NCI-H2196 (cell line): Measurements from ENCODE around the gene ZNF407.

Source experiments
- DNase-seq: peaks from one replicate; lab custom pipeline; 2025; ENCODE audit not compliant: unreplicated experiment; lab: John Stamatoyannopoulos, UW

The ZNF407 gene

DNA sequence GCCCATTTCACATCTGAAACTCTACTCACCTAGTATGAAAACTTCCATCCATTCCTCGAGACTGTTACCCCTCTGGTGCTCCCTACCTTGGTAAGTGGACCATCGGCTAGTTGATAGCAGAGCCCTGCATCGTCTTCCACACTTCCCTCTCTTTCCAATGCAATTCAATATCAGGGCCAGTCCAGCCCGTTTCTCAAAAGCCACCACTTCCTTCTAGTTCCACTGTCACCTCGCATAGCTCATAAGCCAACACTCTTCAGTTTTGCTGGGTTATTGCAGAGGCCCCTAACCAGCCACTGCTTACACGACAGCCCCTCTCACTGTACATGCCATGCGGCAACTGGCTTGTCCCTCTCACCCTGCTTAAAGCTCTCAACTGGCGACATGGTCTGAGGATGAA, 10.2 kb upstream of the ZNF407 start:
- DNase-seq: no peak

DNA sequence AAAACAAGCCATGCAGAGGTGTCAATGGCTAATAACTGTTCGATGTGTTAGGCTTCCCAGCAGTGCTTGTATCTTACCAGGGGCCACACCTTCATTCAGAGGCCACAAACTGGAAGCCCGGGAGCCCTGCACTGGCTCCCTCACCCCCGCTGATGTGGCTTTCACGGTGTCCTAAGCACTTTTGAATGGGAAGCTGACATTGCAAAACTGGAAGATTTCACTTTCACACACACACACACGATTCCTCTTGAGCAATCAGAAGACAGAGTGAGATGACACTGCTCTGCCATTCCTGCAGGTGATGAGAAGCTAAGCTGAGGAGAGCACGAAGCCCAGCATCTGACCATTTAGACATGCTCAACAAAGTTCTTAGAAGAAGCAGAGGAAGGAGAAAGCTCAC, 8.6 kb upstream of the ZNF407 start:
- no peak for DNase-seq

DNA sequence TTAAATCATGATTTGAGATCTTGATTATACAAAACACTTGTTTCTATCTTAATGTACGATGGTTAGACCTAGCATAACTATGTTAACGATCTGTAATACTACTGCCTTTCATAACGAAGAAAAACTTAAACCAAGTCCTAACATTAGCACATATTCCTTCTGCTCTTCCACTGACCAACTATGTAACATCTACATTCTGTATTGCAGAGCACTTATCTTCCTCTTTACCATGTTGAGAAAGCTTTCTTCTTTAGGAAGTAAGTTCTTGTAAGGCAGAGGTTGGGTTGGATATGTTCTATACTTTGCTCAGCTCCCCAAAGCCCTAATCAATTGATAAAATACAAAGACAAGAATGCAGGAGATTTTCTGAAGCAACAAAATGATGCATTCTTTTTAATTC, 7.9 kb upstream of the ZNF407 start:
- no peak for DNase-seq

DNA sequence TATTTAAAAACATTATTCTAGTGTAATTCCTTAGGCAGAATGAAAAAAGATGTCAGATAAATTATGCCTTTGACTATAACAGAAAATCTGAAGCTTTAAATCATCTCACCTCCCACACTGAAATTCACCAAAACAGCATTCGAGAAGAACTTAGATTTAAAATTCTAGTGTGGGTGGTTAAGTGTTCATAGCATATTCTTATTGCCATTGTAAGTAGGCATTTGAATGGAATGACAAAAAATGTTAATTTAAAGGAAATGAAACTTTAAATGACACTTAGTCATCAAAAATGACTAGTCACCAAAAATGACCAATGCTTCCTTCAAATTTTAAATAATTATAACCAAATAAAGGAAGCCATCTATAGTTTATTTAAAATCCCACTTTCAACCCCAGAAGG, 7.0 kb upstream of the ZNF407 start:
- DNase-seq: no peak

DNA sequence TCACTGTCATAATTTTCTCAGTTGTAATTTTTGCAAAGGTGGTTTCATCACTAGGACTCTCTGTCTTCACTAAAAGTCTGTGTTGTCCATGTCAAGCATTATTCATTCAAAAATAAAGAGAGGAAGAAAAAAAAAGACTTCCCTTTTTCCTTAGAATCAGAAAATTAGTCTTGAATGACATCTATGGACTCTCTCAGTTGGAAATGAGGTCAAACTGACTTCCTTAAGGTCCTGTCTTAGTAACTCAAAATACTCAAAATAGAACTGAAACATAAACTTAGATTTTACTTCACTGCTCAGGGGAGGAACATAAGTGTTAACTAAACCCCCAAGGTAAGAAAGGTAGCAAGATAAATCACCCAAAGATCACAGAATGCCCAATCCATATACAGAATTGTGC, 2.2 kb upstream of the ZNF407 start:
- no peak for DNase-seq

DNA sequence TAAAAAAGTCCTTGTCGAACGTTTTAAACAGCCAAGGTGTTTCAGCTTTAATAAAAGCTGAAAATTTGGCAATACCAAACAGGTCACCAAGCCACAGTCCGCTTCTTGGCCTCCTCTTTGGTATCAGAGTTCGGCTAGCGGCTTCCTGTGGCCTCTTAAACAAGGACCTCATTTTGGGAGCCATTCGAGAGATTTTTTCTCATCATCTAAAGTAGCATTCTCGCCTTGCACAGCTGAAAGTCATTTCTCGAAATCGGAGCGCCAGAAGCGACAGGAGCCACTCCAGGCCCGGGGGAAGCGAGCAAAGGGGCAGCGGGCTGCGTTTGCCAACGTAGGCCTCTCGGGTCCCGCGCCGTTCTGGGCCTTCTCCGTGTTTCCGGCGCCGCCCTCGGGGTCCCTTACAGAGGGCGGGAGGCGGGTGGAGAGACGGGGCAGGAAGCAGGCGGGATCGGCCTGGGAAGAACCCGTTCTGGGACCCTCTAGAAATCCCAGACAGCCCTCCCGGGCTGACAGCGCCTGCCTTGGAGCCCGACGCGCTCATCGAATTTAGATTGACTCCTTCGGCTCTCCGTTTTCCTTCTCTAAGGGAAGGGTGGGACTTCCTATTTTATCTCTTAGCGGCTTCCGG, 522 bp upstream of the ZNF407 start:
- DNase-seq: peak; percentile 78

DNA sequence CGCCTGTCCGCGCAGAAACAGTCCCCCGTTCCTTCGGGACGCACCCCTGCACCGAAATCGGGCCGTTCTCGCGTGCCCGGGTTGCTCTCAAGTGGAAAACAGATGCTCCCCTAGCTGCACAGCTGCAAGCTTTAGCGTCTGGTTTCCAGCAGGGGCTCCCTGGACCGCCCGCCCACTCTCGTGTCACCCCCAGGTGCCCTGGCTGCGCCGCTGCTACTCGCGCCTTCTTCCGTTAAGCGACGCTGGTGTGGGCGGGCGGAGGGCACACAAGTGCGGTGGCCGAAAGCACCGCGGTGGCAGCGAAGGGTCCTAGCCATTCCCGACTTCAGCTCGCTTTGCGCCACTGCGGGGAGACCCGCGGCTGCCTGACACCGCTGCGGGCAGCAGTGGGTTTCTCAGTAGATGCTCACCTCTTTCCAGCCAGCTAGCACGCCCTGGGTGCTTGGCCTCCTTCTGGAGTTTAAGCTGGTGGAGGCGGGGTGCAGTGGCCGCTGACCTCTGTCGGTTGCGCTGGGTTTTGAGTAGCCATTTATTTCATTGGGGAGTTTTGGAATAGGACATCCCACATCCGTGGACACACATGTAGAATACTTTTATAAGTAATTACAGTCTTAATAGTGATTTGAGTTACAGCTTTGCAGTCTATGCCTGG, 806 bp downstream of the ZNF407 start:
- peak; percentile 59 for DNase-seq

DNA sequence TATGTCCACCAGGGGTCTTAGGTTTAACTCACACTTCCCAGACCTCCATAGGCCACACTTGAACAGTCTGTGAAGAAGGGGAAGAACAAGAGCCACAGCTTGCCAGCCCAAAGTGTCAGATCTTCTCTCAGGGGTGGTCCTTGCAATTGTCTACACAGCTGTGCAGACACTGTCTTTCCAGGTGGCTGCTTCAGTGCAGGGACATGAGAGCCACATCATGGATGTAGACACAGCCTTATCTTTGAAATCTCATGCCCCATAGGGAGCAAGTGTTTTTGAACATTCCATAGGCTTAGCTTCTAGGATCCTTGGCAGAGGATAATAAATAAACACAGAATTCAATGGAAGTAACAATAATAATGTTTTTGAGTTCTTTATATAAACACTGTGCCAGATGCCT, 6.7 kb downstream of the ZNF407 start:
- no peak for DNase-seq

DNA sequence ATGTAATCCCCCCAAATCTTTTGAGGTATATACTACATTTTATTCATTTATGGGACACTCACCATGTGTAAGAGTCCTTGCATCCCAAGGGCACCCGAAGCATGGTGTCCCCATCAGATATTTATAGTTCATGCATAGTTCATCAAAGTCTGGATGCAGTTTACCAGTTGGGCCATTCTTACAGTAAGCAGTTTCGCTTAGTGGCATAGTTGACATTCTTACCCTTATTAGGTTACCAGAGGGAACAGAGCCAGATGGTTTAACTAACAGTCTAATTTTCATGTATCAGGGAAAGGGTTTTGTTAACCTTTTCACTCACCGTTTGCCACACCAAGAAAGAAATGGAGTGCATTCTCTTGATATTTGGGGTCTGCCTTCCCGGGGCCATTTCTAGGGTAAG, 7.1 kb downstream of the ZNF407 start:
- no peak for DNase-seq

DNA sequence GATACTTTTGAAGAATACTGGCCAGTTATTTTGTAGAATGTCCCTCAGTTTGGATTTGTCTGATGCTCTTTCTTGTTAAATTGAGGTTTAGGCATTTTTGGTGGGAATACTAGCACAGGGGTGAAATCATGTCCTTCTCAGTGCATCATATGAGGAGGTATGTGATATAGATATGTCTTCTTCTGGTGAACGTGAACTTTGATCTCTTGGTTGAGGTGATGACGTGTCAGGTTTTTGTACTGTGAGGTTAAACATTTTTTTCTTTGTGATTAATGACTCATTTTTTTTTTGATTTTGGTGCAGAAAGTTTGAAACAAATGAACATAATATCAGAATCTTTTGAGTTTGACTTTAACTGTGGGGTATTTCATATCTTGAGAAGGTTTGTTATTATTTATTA, 11.0 kb downstream of the ZNF407 start:
- DNase-seq: no peak

DNA sequence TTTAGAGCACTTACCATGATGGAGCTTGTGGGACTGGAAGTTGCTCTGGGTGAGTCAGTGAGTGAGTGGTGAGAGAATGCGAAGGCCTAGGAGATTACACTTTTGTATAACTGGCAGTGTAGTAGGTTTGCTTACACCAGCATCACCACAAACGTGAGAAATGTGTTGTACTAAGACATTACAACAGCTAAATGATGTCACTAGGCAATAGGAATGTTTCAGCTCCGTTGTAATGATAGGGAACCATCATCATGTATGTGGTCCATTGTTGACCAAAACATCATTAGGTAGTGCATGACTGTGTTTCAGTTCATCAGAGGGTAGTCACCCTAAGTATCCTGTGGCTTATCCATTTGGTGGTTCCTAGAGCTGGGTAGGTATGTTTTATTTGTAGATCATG, 11.9 kb downstream of the ZNF407 start:
- no peak for DNase-seq

DNA sequence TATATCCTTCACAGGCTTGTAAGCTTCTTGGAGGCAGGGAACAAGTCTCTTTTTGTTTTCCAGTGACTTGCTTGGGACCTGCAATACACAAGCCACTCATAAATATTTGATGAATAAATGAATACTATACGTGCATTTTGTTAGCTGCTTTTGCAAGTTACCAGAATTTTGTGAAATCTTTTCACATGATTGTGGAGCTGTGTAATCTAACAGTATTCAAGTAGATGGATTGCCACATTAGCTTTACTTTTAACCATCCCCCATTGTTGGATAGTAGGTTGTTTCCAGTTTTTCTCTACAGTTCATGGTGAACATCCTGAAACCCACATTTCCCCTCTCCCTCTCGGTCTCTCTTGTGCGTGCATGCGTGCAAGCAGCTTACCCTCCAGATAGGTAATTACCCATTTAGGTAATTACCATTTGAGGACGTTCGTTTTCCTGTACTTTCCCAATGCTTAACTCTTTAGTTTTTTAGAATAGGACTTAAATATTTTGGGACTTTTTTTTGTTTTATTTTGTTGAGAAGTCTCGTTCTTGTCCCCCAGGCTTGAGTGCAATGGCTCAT, 12.5 kb downstream of the ZNF407 start:
- DNase-seq: no peak

DNA sequence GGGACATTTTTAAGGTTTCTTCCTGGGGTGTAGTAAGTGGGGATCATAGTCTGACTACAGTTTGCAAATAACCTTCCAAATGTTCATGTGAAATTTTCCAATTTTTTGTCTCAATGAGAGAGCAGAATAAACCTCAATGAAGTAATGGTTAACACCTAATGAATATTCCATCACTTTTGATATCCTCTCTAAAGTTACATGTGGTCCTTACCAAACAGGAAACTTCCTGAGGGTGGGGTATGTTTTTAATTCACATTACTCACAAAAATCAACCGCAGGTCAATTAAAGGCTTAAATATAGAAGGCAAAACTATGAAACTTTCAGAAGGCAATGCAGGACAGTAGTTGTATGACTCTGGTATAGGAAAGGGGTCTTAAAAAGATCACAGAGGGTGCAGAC, 13.2 kb downstream of the ZNF407 start:
- no peak for DNase-seq

DNA sequence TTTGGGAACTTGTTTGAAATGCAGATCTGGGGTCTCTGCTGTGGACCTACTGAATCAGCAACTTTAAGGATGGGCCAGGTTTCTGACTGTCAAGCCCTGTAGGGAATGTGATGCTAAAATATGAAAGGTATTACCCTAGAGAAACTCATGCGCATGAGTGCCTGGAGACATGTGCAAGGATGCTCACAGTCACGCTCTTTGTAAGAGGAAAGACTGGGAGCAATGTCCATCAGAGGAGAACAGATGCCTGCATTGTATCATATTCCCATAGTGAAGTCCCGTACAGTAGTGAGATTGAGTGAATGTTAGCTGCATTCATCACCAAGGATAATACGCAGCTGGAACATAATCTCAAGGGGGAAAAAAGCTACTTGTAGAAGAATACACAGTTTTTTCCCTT, 14.1 kb downstream of the ZNF407 start:
- DNase-seq: no peak

DNA sequence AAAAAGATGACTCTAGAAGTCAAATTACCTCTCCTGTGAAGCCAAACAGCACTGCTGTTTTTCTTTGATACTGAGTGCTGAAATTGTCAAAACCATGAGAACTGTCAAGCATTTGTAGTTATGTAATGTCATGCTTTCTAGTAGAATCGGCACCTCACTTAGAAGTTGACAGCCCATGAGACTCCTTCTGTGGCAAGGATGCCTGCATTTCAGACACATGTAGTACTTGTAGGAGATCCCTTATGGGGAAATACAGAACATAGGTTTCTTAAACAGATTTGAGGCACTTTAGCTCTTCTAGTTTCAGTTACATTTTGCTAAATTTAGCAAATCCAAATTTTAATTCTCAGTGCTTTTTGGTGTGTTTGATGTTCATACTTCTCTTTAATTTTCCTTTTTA, 15.7 kb downstream of the ZNF407 start:
- DNase-seq: no peak

DNA sequence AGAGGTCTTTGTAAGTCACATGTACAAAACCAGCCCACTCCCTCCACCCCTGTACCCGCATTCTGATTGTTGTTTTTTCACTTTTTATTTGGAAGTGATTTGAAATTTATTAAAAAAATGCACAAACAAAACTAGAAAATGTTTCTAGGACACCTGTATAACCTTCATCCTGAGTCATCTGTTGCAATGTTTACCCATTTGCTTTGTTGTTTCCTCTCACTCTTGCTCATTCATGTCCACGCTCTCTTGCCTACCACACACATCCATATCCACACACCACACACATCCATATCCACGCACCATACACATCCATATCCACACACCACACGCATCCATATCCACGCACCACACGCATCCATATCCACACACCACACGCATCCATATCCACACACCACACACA, 18.8 kb downstream of the ZNF407 start:
- no peak for DNase-seq

DNA sequence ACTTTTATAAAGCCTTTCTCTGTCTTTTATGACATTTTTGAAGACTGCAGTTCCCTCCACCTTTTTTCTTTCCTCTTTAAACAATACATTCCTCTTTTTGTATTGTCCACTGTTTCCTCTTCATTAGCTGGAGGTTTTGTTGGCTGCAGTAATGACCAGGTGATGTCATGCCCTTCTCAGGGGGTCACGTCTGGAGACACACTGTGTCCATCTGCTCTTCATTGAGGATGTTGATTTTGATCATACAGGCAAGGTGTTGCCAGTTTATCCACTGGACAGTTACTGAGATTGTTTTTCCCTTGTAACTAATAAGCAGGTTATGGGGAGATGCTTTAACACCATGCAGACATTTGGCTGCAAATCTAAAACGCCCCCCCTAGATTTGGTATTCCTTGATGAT, 19.8 kb downstream of the ZNF407 start:
- DNase-seq: no peak

DNA sequence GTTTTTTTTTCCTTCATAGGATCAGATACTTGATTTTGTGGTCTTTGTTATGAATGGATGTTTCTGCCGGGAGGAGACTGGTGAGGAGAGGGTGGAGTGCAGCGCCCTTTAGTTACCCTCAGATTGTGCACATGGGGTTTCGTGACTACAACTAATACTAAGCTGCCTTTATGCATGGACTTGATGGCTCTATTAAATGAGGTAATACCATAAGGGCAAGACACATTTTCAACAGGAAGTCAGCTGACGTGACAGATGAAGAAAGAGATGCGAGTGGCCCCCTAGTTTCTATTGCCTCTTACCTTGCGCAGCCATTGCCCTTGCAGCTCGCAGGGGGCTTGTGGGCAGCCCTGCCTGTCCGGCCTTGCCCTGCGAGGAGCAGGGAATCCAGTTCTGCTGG, 24.4 kb downstream of the ZNF407 start:
- DNase-seq: no peak

DNA sequence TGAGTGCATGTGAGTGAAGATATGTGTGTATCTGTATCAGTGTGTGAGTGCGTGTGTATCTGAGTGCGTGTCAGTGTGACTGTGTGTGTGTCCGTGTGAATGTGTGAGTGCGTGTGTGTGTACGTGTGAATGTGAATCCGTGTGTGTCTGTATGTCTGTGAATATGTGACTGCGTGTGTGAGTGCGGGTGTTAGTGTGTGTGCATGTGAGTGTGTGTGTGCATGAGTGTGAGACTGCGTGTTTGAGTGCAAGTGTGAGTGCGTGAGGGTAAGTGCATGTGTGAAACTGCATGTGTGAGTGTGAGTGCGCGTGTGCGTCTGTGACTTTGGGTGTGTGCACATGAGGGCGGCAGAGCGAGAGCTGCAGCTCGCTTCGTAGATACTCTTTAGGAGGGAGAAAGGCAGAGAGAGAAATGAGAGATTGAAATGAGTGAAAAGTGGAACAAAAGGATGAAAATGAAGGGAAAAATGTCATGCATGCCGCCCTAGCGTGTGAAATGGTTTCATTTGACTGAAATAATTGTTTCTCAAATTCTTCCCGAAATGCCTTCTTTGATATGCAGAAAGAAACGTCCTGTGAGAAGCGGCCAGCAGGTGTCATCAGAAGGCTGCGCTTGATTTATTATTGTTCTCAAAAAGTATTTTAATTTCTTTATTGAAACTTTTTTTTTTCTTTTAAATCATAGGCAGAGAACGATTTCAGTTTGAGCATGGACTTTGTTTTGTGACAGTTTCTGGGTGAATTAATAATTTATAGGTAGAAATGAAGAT, 25.6 kb downstream of the ZNF407 start:
- DNase-seq: no peak

DNA sequence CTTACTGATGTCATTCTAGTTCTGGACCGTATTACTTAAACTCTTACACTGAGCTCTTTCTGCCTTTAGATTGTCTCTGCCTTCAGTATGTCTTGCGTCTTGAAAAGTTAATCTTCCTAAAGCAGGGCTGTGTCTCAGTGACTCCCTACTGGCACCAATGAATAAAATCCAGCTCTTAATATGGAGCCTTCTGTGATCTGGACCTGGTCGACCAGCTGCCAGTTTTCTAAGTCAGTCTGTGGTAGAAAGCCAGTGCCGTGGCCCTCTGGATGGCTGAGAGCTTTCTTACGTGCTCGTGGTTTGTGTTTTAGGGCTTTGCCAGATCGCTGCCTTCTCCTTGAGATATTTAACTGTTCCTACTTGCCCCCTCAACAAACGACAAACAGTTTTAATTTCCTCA, 26.8 kb downstream of the ZNF407 start:
- no peak for DNase-seq

DNA sequence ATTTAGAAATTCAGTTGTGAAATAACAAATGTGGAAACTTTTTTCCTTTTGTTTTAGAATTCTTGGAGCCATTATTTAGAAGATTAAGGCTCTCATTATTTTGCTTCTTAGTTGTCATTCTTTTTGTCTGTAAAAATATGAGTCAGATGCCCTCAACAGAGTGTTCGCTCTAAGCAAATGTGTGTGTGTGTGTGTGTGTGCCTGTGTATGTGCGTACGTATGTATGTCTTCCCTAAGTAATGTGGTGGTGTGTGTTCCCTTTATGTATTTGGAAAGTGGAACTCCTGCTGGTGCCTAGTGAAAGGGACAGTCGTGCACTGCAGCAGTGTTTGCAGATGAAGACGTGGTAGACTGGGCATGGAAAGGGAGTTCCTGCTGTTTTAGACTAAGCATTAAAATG, 27.5 kb downstream of the ZNF407 start:
- DNase-seq: no peak
